GM18526 (cell line): ENCODE measurements around the gene RPS13.

Source experiments
- POLR2A ChIP-seq: IDR thresholded peaks from 3 replicates; pipeline ENCODE4 v1.6.1; 2011; ENCODE audit not compliant: insufficient read length; ENCODE audit errors: extremely low read depth

RPS13 gene

GRCh38 chr11:17036666-17037658 lies 40.5 kb downstream of the RPS13 start:
- no peak for TF ChIP-seq POLR2A

GRCh38 chr11:17026487-17027082 lies 50.9 kb downstream of the RPS13 start:
- no peak for TF ChIP-seq POLR2A

GRCh38 chr11:17024924-17025323 lies 52.5 kb downstream of the RPS13 start:
- TF ChIP-seq POLR2A = no peak
